IMR-90 (cell line): ENCODE data around the gene SULT1E1. TPM values are rescaled to one million over a fixed set of nuclear protein-coding genes. Genes with fewer than 3 reads are reported as not detected.

Experiments used
- ATAC-seq: fragments of 200-7000 bp; cut with Tn5 transposase; 2 replicates; pipeline ENCODE4 v1.9.1; 2020; ENCODE audit warnings: low read depth, mild to moderate bottlenecking, moderate library complexity
- BruUV-seq: library from RNA; stranded (reverse); fragments of 400-500 nt; replicated peaks from 2 replicates; lab custom pipeline; 2021; lab: Mats Ljungman, UMichigan
- CTCF ChIA-PET: fragments of 300-600 bp; formaldehyde crosslinking; extraction: SDS; loops from one replicate; lab custom pipeline; 2021; ENCODE audit warnings: antibody characterized with exemption; lab: Yijun Ruan, JAX
- POLR2A ChIA-PET: fragments of 300-600 bp; sonication (Branson Sonifier 250); formaldehyde crosslinking; loops from one replicate; lab custom pipeline; 2022; ENCODE audit warnings: antibody characterized with exemption; ENCODE audit not compliant: unreplicated experiment; lab: Charles Lee
- DNase-seq: peaks from one replicate; pipeline ENCODE4 v3.0.0; 2013
- H2AFZ ChIP-seq: replicated peaks from 2 replicates; pipeline ENCODE3; 2013; ENCODE audit warnings: low read length, mild to moderate bottlenecking; ENCODE audit not compliant: poor library complexity
- H2AK5ac ChIP-seq: 2 replicates; pipeline ENCODE4 v1.6.1; 2013; ENCODE audit warnings: low read depth, low read length, inconsistent platforms
- H2AK9ac ChIP-seq: replicated peaks from 2 replicates; pipeline ENCODE3; 2013; ENCODE audit warnings: mild to moderate bottlenecking, low read depth, low read length, moderate library complexity; ENCODE audit not compliant: poor library complexity
- H2BK120ac ChIP-seq: 2 replicates; pipeline ENCODE4 v1.6.1; 2013; ENCODE audit warnings: low read depth, low read length, inconsistent platforms
- H2BK15ac ChIP-seq: 3 replicates; pipeline ENCODE4 v1.6.1; 2013; ENCODE audit warnings: low read depth, low read length, inconsistent platforms
- H2BK20ac ChIP-seq: 2 replicates; pipeline ENCODE4 v1.6.1; 2013; ENCODE audit warnings: low read depth, mild to moderate bottlenecking, inconsistent platforms, low read length, moderate library complexity
- H2BK5ac ChIP-seq: 2 replicates; pipeline ENCODE4 v1.6.1; 2013; ENCODE audit warnings: mild to moderate bottlenecking, low read depth, low read length, inconsistent platforms; ENCODE audit not compliant: poor library complexity, severe bottlenecking
- H3K14ac ChIP-seq: replicated peaks from 2 replicates; pipeline ENCODE4 v1.6.1; 2013; ENCODE audit warnings: low read depth, low read length, inconsistent platforms
- H3K18ac ChIP-seq: 2 replicates; pipeline ENCODE4 v1.6.1; 2013; ENCODE audit warnings: low read depth, low read length, control low read depth
- H3K23ac ChIP-seq: 2 replicates; pipeline ENCODE4 v1.6.1; 2013; ENCODE audit warnings: low read depth, low read length, inconsistent platforms
- H3K27ac ChIP-seq: 2 replicates; pipeline ENCODE4 v1.5.1; 2013; ENCODE audit warnings: mild to moderate bottlenecking, control low read depth, low read length; ENCODE audit not compliant: insufficient read depth
- H3K27me3 ChIP-seq: 2 replicates; pipeline ENCODE4 v1.6.1; 2013; ENCODE audit warnings: low read length; ENCODE audit not compliant: control insufficient read depth, insufficient read depth
- H3K36me3 ChIP-seq: 2 replicates; pipeline ENCODE4 v1.6.1; 2013; ENCODE audit warnings: low read length, mixed read lengths; ENCODE audit not compliant: control insufficient read depth, insufficient read depth
- H3K4ac ChIP-seq: 2 replicates; pipeline ENCODE4 v1.6.1; 2013; ENCODE audit warnings: low read depth, low read length, inconsistent platforms
- H3K4me1 ChIP-seq: 2 replicates; pipeline ENCODE4 v1.6.1; 2013; ENCODE audit warnings: low read length, mixed read lengths; ENCODE audit not compliant: control insufficient read depth, insufficient read depth
- H3K4me2 ChIP-seq: 2 replicates; pipeline ENCODE4 v1.6.1; 2013; ENCODE audit warnings: low read depth, mild to moderate bottlenecking, control low read depth, low read length, moderate library complexity
- H3K4me3 ChIP-seq: 2 replicates; pipeline ENCODE4 v1.5.1; 2013; ENCODE audit warnings: low read depth, mild to moderate bottlenecking, control low read depth, low read length, moderate library complexity; ENCODE audit not compliant: insufficient read depth
- H3K56ac ChIP-seq: 2 replicates; pipeline ENCODE4 v1.6.1; 2013; ENCODE audit warnings: low read length, inconsistent platforms; ENCODE audit not compliant: insufficient read depth; ENCODE audit errors: extremely low read depth
- H3K79me1 ChIP-seq, 2 experiments: 2 replicates each; pipeline ENCODE4 v1.6.1; 2013; ENCODE audit warnings: low read length in 2 of 2, inconsistent platforms in 1 of 2, low read depth in 1 of 2
- H3K9ac ChIP-seq: 2 replicates; pipeline ENCODE4 v1.6.1; 2013; ENCODE audit warnings: low read depth, low read length, control low read depth
- H3K9me1 ChIP-seq: 2 replicates; pipeline ENCODE4 v1.6.1; 2013; ENCODE audit warnings: low read length, inconsistent platforms; ENCODE audit not compliant: insufficient read depth
- H3K9me3 ChIP-seq: 2 replicates; pipeline ENCODE4 v1.6.1; 2013; ENCODE audit warnings: low read length; ENCODE audit not compliant: control insufficient read depth, insufficient read depth
- H4K20me1 ChIP-seq: 2 replicates; pipeline ENCODE4 v1.6.1; 2013; ENCODE audit warnings: low read length, inconsistent platforms; ENCODE audit not compliant: insufficient read depth
- H4K5ac ChIP-seq: 2 replicates; pipeline ENCODE4 v1.6.1; 2013; ENCODE audit warnings: mild to moderate bottlenecking, low read depth, low read length, control low read depth
- H4K8ac ChIP-seq, 2 experiments: 2 replicates each; pipeline ENCODE4 v1.6.1; 2013; ENCODE audit warnings: low read depth in 2 of 2, low read length in 2 of 2, control low read depth in 1 of 2, inconsistent platforms in 1 of 2
- H4K91ac ChIP-seq: 2 replicates; pipeline ENCODE4 v1.6.1; 2013; ENCODE audit warnings: low read depth, low read length, inconsistent platforms; ENCODE audit not compliant: insufficient read depth
- BHLHE40 ChIP-seq: fragments of 150-350 bp; IDR thresholded peaks from 2 replicates; pipeline ENCODE4 v1.6.1; 2016; ENCODE audit warnings: mild to moderate bottlenecking, low read depth, low read length
- CEBPB ChIP-seq: IDR thresholded peaks from 2 replicates; pipeline ENCODE4 v1.6.1; 2012; ENCODE audit warnings: low read depth, low read length, improper control_type of control experiment
- CHD1 ChIP-seq: IDR thresholded peaks from 2 replicates; pipeline ENCODE4 v1.6.1; 2012; ENCODE audit warnings: low read depth, low read length, improper control_type of control experiment
- FOS ChIP-seq: fragments of 150-350 bp; IDR thresholded peaks from 2 replicates; pipeline ENCODE4 v1.6.1; 2016; ENCODE audit warnings: low read depth, low read length
- MAFK ChIP-seq: IDR thresholded peaks from 2 replicates; pipeline ENCODE4 v1.6.1; 2012; ENCODE audit warnings: low read depth, low read length, improper control_type of control experiment
- MAZ ChIP-seq: IDR thresholded peaks from 2 replicates; pipeline ENCODE4 v1.6.1; 2012; ENCODE audit warnings: low read depth, mild to moderate bottlenecking, low read length, improper control_type of control experiment, moderate library complexity, borderline replicate concordance
- MXI1 ChIP-seq: IDR thresholded peaks from 2 replicates; pipeline ENCODE4 v1.6.1; 2012; ENCODE audit warnings: low read depth, mild to moderate bottlenecking, low read length, moderate library complexity, borderline replicate concordance
- NFE2L2 ChIP-seq: fragments of 150-350 bp; IDR thresholded peaks from 2 replicates; pipeline ENCODE4 v1.6.1; 2016; ENCODE audit warnings: low read depth, mild to moderate bottlenecking, low read length
- POLR2A ChIP-seq: IDR thresholded peaks from 2 replicates; pipeline ENCODE4 v1.6.1; 2012; ENCODE audit warnings: mild to moderate bottlenecking, low read depth, low read length
- RAD21 ChIP-seq: IDR thresholded peaks from 2 replicates; pipeline ENCODE4 v1.6.1; 2012; ENCODE audit warnings: low read length, improper control_type of control experiment
- RCOR1 ChIP-seq: IDR thresholded peaks from 2 replicates; pipeline ENCODE4 v1.6.1; 2012; ENCODE audit warnings: mild to moderate bottlenecking, low read length, improper control_type of control experiment; ENCODE audit not compliant: insufficient replicate concordance
- RFX5 ChIP-seq: IDR thresholded peaks from 2 replicates; pipeline ENCODE4 v1.8.0; 2012; ENCODE audit warnings: low read depth, mild to moderate bottlenecking, low read length, moderate library complexity
- SMC3 ChIP-seq: fragments of 150-350 bp; IDR thresholded peaks from 2 replicates; pipeline ENCODE4 v1.6.1; 2016; ENCODE audit warnings: low read depth, mild to moderate bottlenecking, antibody characterized with exemption, low read length, moderate library complexity
- WGBS, 2 experiments: methylation state at CpG; one replicate each; pipeline versions ENCODE4 v1.1.5 to v1.1.7; 2013; ENCODE audit warnings: missing lambda C conversion rate in 2 of 2; ENCODE audit not compliant: insufficient read length in 1 of 2; ENCODE audit errors: extremely low coverage in 2 of 2; 5-methylcytosine and 5-hydroxymethylcytosine counted together
- dilution Hi-C: fragments of 300-500 bp; cut with HindIII; formaldehyde crosslinking; loops from one replicate; pipeline ENCODE4 v1.14.3; 2018; ENCODE audit warnings: low sequenced_read_pairs; ENCODE audit not compliant: unreplicated experiment
- in situ Hi-C: fragments of 300-500 bp; cut with MboI; formaldehyde crosslinking; loops from 3 replicates; pipeline ENCODE4 v1.14.3; 2019; ENCODE audit warnings: low sequenced_read_pairs, inconsistent platforms, mixed read lengths
- intact Hi-C: fragments of 100-400 bp; cut with micrococcal nuclease; formaldehyde crosslinking; loops from 2 replicates; pipeline ENCODE4 v1.10.0; 2022
- polyA plus RNA-seq, 3 experiments: library from polyadenylated mRNA; depleted of rRNA; stranded (reverse); fragments of >200 nt; gene quantifications; 2 replicates each; pipeline ENCODE4 v1.2.3, GENCODE V29; 2012; ENCODE audit warnings: low replicate concordance in 1 of 3
- total RNA-seq: library from RNA; depleted of rRNA; stranded (reverse); fragments of >200 nt; gene quantifications from 2 replicates; pipeline ENCODE4 v1.2.3, GENCODE V29; 2012
- TF ChIP-seq, protein P1 (sequence below): fragments of 150-350 bp; IDR thresholded peaks from 2 replicates; pipeline ENCODE4 v1.6.1; 2016; ENCODE audit warnings: low read depth, mild to moderate bottlenecking, low read length, moderate library complexity, borderline replicate concordance
- TF ChIP-seq, protein P2 (sequence below): conservative IDR thresholded peaks from 2 replicates; pipeline ENCODE4 v1.5.1; 2012; ENCODE audit warnings: mild to moderate bottlenecking, low read depth, low read length, improper control_type of control experiment
- TF ChIP-seq, protein P3 (sequence below): fragments of 150-350 bp; IDR thresholded peaks from 2 replicates; pipeline ENCODE4 v1.6.1; 2017; ENCODE audit warnings: mild to moderate bottlenecking, antibody characterized with exemption, low read length, low read depth

Gene SULT1E1
- total and polyA plus RNA-seq, 2 of the 4 experiments (the other 2 are of a cell fraction) = not detected

DNA sequence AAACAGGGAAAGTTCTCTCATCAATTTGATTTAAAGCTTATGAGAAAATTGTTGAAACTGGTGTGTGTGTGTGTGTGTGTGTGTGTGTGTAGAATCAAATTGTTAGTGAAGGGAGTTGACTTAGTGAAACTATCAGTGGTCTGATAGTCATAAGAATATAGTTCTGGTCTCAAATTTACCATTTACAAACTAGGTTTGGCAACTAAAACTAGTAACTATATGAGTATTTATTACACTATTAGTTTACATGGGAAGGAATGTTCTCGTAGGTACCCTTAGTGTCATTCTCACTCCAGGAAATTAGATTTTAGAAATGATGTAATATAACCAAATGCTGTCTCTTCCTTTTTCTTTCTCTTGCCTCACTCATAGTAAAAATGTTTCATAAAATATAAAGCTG is 11.9 kb downstream of the SULT1E1 start:
- intact Hi-C loops (no loop called here), dilution Hi-C loops (no loop called here), in situ Hi-C loops (no loop called here)
- ATAC-seq = no peak
- Histone ChIP-seq H2BK120ac (no peak overlapping the region), H3K18ac (no peak overlapping the region), H3K23ac (no peak overlapping the region), H3K4me3 (no peak overlapping the region), H3K79me1 (no peaks in the 10 kb centered on the region), H4K20me1 (no peaks in the 10 kb centered on the region), H3K9me1 (no peaks in the 10 kb centered on the region), H2AK5ac (no peak overlapping the region), H2AK9ac (no peak overlapping the region), H2BK15ac (no peak overlapping the region), H4K8ac (no peak overlapping the region), H2BK20ac (no peak overlapping the region), H4K91ac (no peak overlapping the region), H3K36me3 (no peaks in the 10 kb centered on the region), H3K9ac (no peak overlapping the region), H3K27ac (no peak overlapping the region), H3K56ac (no peak overlapping the region), H2AFZ (no peak overlapping the region), H3K9me3 (no peaks in the 10 kb centered on the region), H2BK5ac (no peak overlapping the region), H3K27me3 (no peaks in the 10 kb centered on the region), H3K4ac (no peak overlapping the region), H4K5ac (no peak overlapping the region), H3K14ac (no peak overlapping the region), H3K4me2 (no peak overlapping the region), H3K4me1 (no peaks in the 10 kb centered on the region)
- CTCF ChIA-PET = interaction anchor here (0.6 kb wide), 1 partner anchor 720 kb away, joined by 3 read pairs; no protein-coding TSS in a partner anchor
- no TSS peak for BruUV-seq
- no CpG with 5 or more reads among the region's 1 CpG for WGBS, 2 experiments
- no peak for TF ChIP-seq FOS
- no peak for TF ChIP-seq BHLHE40
- TF ChIP-seq CHD1 = no peak
- TF ChIP-seq CEBPB = no peak
- no peak for TF ChIP-seq POLR2A
- TF ChIP-seq, protein P1, sequence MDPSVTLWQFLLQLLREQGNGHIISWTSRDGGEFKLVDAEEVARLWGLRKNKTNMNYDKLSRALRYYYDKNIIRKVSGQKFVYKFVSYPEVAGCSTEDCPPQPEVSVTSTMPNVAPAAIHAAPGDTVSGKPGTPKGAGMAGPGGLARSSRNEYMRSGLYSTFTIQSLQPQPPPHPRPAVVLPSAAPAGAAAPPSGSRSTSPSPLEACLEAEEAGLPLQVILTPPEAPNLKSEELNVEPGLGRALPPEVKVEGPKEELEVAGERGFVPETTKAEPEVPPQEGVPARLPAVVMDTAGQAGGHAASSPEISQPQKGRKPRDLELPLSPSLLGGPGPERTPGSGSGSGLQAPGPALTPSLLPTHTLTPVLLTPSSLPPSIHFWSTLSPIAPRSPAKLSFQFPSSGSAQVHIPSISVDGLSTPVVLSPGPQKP = no peak
- no peak for TF ChIP-seq RFX5
- TF ChIP-seq NFE2L2 = no peak
- TF ChIP-seq, protein P2, sequence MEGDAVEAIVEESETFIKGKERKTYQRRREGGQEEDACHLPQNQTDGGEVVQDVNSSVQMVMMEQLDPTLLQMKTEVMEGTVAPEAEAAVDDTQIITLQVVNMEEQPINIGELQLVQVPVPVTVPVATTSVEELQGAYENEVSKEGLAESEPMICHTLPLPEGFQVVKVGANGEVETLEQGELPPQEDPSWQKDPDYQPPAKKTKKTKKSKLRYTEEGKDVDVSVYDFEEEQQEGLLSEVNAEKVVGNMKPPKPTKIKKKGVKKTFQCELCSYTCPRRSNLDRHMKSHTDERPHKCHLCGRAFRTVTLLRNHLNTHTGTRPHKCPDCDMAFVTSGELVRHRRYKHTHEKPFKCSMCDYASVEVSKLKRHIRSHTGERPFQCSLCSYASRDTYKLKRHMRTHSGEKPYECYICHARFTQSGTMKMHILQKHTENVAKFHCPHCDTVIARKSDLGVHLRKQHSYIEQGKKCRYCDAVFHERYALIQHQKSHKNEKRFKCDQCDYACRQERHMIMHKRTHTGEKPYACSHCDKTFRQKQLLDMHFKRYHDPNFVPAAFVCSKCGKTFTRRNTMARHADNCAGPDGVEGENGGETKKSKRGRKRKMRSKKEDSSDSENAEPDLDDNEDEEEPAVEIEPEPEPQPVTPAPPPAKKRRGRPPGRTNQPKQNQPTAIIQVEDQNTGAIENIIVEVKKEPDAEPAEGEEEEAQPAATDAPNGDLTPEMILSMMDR = no peak
- TF ChIP-seq RAD21 = no peak
- TF ChIP-seq, protein P3, sequence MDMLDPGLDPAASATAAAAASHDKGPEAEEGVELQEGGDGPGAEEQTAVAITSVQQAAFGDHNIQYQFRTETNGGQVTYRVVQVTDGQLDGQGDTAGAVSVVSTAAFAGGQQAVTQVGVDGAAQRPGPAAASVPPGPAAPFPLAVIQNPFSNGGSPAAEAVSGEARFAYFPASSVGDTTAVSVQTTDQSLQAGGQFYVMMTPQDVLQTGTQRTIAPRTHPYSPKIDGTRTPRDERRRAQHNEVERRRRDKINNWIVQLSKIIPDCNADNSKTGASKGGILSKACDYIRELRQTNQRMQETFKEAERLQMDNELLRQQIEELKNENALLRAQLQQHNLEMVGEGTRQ = no peak
- TF ChIP-seq MAZ = no peak
- TF ChIP-seq SMC3 = no peak
- TF ChIP-seq MAFK = no peak
- no peak for TF ChIP-seq MXI1
- no peak for TF ChIP-seq RCOR1
- DNase-seq = no peak
- POLR2A ChIA-PET = no interaction called here
